Umbilical cord (tissue), 2 donors: ENCODE data around the gene LAMA1. TPM values are rescaled to one million over a fixed set of nuclear protein-coding genes. Genes with fewer than 3 reads are reported as not detected.

Experiments
- DNase-seq: peaks from one replicate; pipeline ENCODE4 v3.0.0-alpha.2; 2015; ENCODE audit warnings: low spot score
- total RNA-seq: library from RNA; depleted of rRNA; stranded (reverse); fragments of >200 nt; gene quantifications from one replicate; pipeline ENCODE4 v1.2.3, GENCODE V29; 2014; ENCODE audit warnings: low replicate concordance; ENCODE audit not compliant: insufficient read depth

LAMA1 gene
- total RNA-seq, 1 donor from 2014 or later: 8.4 TPM

DNA sequence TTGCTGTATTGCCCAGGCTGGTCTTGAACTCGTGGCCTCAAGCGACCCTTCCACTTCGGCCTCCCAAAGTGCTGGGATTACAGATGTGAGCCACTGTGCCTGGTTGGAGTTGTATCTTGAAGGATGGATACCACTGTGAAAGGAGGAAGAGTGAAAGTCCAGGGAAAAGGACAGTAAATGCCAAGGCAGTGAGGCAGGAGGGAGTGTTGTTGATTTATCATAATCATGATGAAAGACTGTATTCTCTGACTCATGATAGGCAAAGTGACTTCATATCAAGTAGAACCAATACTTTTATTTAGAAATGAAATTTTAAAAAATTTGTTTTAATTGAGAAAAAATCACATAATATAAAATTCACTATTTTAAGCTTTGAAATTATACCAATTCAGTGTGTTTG lies 225.8 kb downstream of the LAMA1 start:
- no peak for DNase-seq

Other genes starting within 250 kb of the LAMA1 start
- 3.4 TPM for gene LRRC30, start 113.3 kb upstream of the LAMA1 start, total RNA-seq